H9 (cell line): ENCODE results near the gene GRIA1. TPM values are rescaled to one million over a fixed set of nuclear protein-coding genes. Genes with fewer than 3 reads are reported as not detected.

Experiments used
- DNase-seq: peaks from one replicate; pipeline ENCODE4 v3.0.0-alpha.2; 2017
- H2AFZ ChIP-seq: one replicate; pipeline ENCODE4 v1.6.1; 2013; ENCODE audit warnings: mild to moderate bottlenecking, low read length, control low read depth, moderate library complexity
- H2AK5ac ChIP-seq: 2 replicates; pipeline ENCODE4 v1.6.1; 2013; ENCODE audit warnings: low read length, control low read depth, mixed read lengths; ENCODE audit not compliant: insufficient read length
- H2BK120ac ChIP-seq: one replicate; pipeline ENCODE4 v1.6.1; 2013; ENCODE audit warnings: low read depth, mild to moderate bottlenecking, low read length, control low read depth, inconsistent platforms; ENCODE audit not compliant: poor library complexity, severe bottlenecking
- H2BK12ac ChIP-seq: 2 replicates; pipeline ENCODE4 v1.6.1; 2013; ENCODE audit warnings: low read length, control low read depth, mixed read lengths, low read depth; ENCODE audit not compliant: insufficient read length
- H2BK15ac ChIP-seq: 2 replicates; pipeline ENCODE4 v1.6.1; 2013; ENCODE audit warnings: low read depth, low read length, control low read depth
- H2BK20ac ChIP-seq: one replicate; pipeline ENCODE4 v1.6.1; 2013; ENCODE audit warnings: low read depth, mild to moderate bottlenecking, low read length, control low read depth, inconsistent platforms; ENCODE audit not compliant: poor library complexity, severe bottlenecking
- H2BK5ac ChIP-seq: 2 replicates; pipeline ENCODE4 v1.6.1; 2013; ENCODE audit warnings: low read length, control low read depth, mixed read lengths; ENCODE audit not compliant: insufficient read length
- H3K14ac ChIP-seq: 2 replicates; pipeline ENCODE4 v1.6.1; 2013; ENCODE audit warnings: low read length, control low read depth; ENCODE audit not compliant: insufficient read depth
- H3K18ac ChIP-seq: 2 replicates; pipeline ENCODE4 v1.6.1; 2013; ENCODE audit warnings: low read depth, mild to moderate bottlenecking, mixed read lengths, low read length, control low read depth; ENCODE audit not compliant: insufficient read length
- H3K23ac ChIP-seq: 2 replicates; pipeline ENCODE4 v1.6.1; 2013; ENCODE audit warnings: low read length, control low read depth, mixed read lengths, low read depth; ENCODE audit not compliant: insufficient read length
- H3K23me2 ChIP-seq: 2 replicates; pipeline ENCODE4 v1.6.1; 2013; ENCODE audit warnings: low read depth, mild to moderate bottlenecking, mixed read lengths, low read length, control low read depth; ENCODE audit not compliant: insufficient read length, poor library complexity, severe bottlenecking
- H3K27ac ChIP-seq: 2 replicates; pipeline ENCODE4 v1.5.1; 2013; ENCODE audit warnings: low read length, control low read depth, mixed read lengths, low read depth; ENCODE audit not compliant: insufficient read length
- H3K27me3 ChIP-seq: 2 replicates; pipeline ENCODE4 v1.6.1; 2013; ENCODE audit warnings: low read length, control low read depth, inconsistent platforms; ENCODE audit not compliant: insufficient read depth
- H3K4ac ChIP-seq: 2 replicates; pipeline ENCODE4 v1.6.1; 2013; ENCODE audit warnings: low read depth, mild to moderate bottlenecking, control low read depth, inconsistent platforms, low read length, moderate library complexity
- H3K4me1 ChIP-seq: 2 replicates; pipeline ENCODE4 v1.6.1; 2013; ENCODE audit warnings: low read length, control low read depth, inconsistent platforms; ENCODE audit not compliant: insufficient read depth
- H3K4me2 ChIP-seq: 2 replicates; pipeline ENCODE4 v1.6.1; 2013; ENCODE audit warnings: low read length, control low read depth, mixed read lengths; ENCODE audit not compliant: insufficient read length, insufficient read depth
- H3K56ac ChIP-seq: 2 replicates; pipeline ENCODE4 v1.6.1; 2013; ENCODE audit warnings: low read depth, mild to moderate bottlenecking, mixed read lengths, low read length, control low read depth; ENCODE audit not compliant: insufficient read length
- H3K79me1 ChIP-seq: 2 replicates; pipeline ENCODE4 v1.6.1; 2013; ENCODE audit warnings: low read depth, mild to moderate bottlenecking, moderate library complexity, low read length, control low read depth, inconsistent platforms; ENCODE audit not compliant: insufficient read depth, poor library complexity, severe bottlenecking
- H3K79me2 ChIP-seq: 2 replicates; pipeline ENCODE4 v1.6.1; 2013; ENCODE audit warnings: low read length, control low read depth, inconsistent platforms; ENCODE audit not compliant: insufficient read depth
- H3K9ac ChIP-seq: 2 replicates; pipeline ENCODE4 v1.6.1; 2013; ENCODE audit warnings: low read length, control low read depth, mixed read lengths; ENCODE audit not compliant: insufficient read length; ENCODE audit errors: extremely low read depth
- H3K9me3 ChIP-seq: one replicate; pipeline ENCODE4 v1.6.1; 2013; ENCODE audit warnings: low read depth, low read length, inconsistent platforms; ENCODE audit not compliant: control insufficient read depth
- H3T11ph ChIP-seq: one replicate; pipeline ENCODE4 v1.6.1; 2013; ENCODE audit warnings: mild to moderate bottlenecking, low read length, control low read depth, inconsistent platforms
- H4K20me1 ChIP-seq: one replicate; pipeline ENCODE4 v1.6.1; 2013; ENCODE audit not compliant: control insufficient read depth, insufficient read length, insufficient read depth
- H4K5ac ChIP-seq: 2 replicates; pipeline ENCODE4 v1.6.1; 2013; ENCODE audit warnings: low read depth, mild to moderate bottlenecking, mixed read lengths, low read length, control low read depth; ENCODE audit not compliant: insufficient read length
- H4K8ac ChIP-seq: replicated peaks from 2 replicates; pipeline ENCODE4 v1.6.1; 2013; ENCODE audit warnings: low read length, control low read depth, mixed read lengths, low read depth; ENCODE audit not compliant: insufficient read length
- H4K91ac ChIP-seq: 2 replicates; pipeline ENCODE4 v1.6.1; 2013; ENCODE audit warnings: low read depth, mild to moderate bottlenecking, moderate library complexity, mixed read lengths, low read length, control low read depth; ENCODE audit not compliant: insufficient read length
- H3K27ac Mint-ChIP-seq, 3 experiments: 2 replicates in 2 of 3; 3 replicates in 1 of 3; pipeline ENCODE4 v1.8.0; 2020 to 2021; ENCODE audit warnings: mixed read lengths in 3 of 3, mild to moderate bottlenecking in 1 of 3, moderate library complexity in 1 of 3
- H3K27me3 Mint-ChIP-seq: 2 replicates; pipeline ENCODE4 v1.8.0; 2021; ENCODE audit warnings: low read depth, mild to moderate bottlenecking, moderate library complexity, mixed read lengths
- H3K36me3 Mint-ChIP-seq, 3 experiments: 2 replicates in 2 of 3; 3 replicates in 1 of 3; pipeline ENCODE4 v1.8.0; 2020 to 2021; ENCODE audit warnings: low read depth in 3 of 3, mixed read lengths in 3 of 3; ENCODE audit not compliant: insufficient read depth in 1 of 3
- H3K4me1 Mint-ChIP-seq, 2 experiments: 2 replicates each; pipeline ENCODE4 v1.8.0; 2020; ENCODE audit warnings: mixed read lengths in 2 of 2
- H3K4me3 Mint-ChIP-seq, 2 experiments: 2 replicates in 1 of 2; 3 replicates in 1 of 2; pipeline ENCODE4 v1.8.0; 2020 to 2021; ENCODE audit warnings: mild to moderate bottlenecking in 2 of 2, mixed read lengths in 2 of 2, moderate library complexity in 1 of 2
- H3K9me3 Mint-ChIP-seq, 2 experiments: 2 replicates in 1 of 2; 3 replicates in 1 of 2; pipeline ENCODE4 v1.8.0; 2020; ENCODE audit warnings: mild to moderate bottlenecking in 2 of 2, mixed read lengths in 2 of 2, moderate library complexity in 1 of 2
- CTCF ChIP-seq: fragments of 200-600 bp; sonication (generic); conservative IDR thresholded peaks from 3 replicates; pipeline ENCODE4 v1.8.0; 2021; ENCODE audit warnings: antibody characterized with exemption, mild to moderate bottlenecking
- WGBS: extraction: QIAGEN DNeasy Blood & Tissue Kit; methylation state at CpG from one replicate; pipeline ENCODE4 v1.1.7; 2013; ENCODE audit warnings: missing lambda C conversion rate, low lambda C conversion rate, mixed read lengths; ENCODE audit not compliant: insufficient read length; ENCODE audit errors: extremely low coverage; 5-methylcytosine and 5-hydroxymethylcytosine counted together
- total RNA-seq: library from RNA; stranded (reverse); gene quantifications from 2 replicates; pipeline ENCODE4 v1.2.1, GENCODE V29; 2021

The GRIA1 gene
- total RNA-seq, 1 experiment from 2014 or later = 0.52 TPM

GRCh38 chr5:153516504-153517240, 26.2 kb downstream of the GRIA1 start:
- H3K23ac ChIP-seq = no peak overlapping the region
- no peak overlapping the region for H2AFZ ChIP-seq
- H2BK5ac ChIP-seq = no peak overlapping the region
- H3K9me3 ChIP-seq = no peaks in the 10 kb centered on the region
- no peaks in the 10 kb centered on the region for H3K79me2 ChIP-seq
- no peak overlapping the region for H4K5ac ChIP-seq
- no peak overlapping the region for H2BK12ac ChIP-seq
- H3K4me1 ChIP-seq = peaks cover 11% of the 10 kb centered on the region; the same call in 1 of the 2 replicates
- H3K9ac ChIP-seq = no peak overlapping the region
- H3K14ac ChIP-seq = 0 out of 2 replicates have a peak overlapping the region, but pooled peaks have one; percentile 17
- no peaks in the 10 kb centered on the region for H3K23me2 ChIP-seq
- Mint-ChIP-seq H3K4me3 (peak overlapping the region in 1 of 2 experiments; percentile 36; a peak in 2 of 5 replicates), H3K9me3 (peaks cover 0 to 13% of the 10 kb centered on the region in 2 experiments), H3K4me1 (peaks cover 41 to 47% of the 10 kb centered on the region in 2 experiments), H3K36me3 (peaks cover 0 to 17% (median 0%) of the 10 kb centered on the region in 3 experiments; a peak in 3 of 7 replicates), H3K27ac (peak overlapping the region; percentile 50 to 98 (median 88)), H3K27me3 (no peaks in the 10 kb centered on the region)
- no peak overlapping the region for H3K27ac ChIP-seq
- peak; percentile 55 for DNase-seq
- no peak overlapping the region for H4K8ac ChIP-seq
- H4K91ac ChIP-seq = no peak overlapping the region
- H3K18ac ChIP-seq = peak overlapping the region; percentile 39
- no peaks in the 10 kb centered on the region for H3K79me1 ChIP-seq
- no peak overlapping the region for H2BK120ac ChIP-seq
- no peak overlapping the region for H2BK15ac ChIP-seq
- TF ChIP-seq CTCF = no peak
- H3T11ph ChIP-seq = no peak overlapping the region
- H3K27me3 ChIP-seq = no peaks in the 10 kb centered on the region
- no peaks in the 10 kb centered on the region for H4K20me1 ChIP-seq
- no peak overlapping the region for H2AK5ac ChIP-seq
- H3K4me2 ChIP-seq = no peak overlapping the region
- WGBS = no CpG with 5 or more reads among the region's 12 CpGs
- no peak overlapping the region for H3K4ac ChIP-seq
- H2BK20ac ChIP-seq = peak overlapping the region; percentile 1
- no peak overlapping the region for H3K56ac ChIP-seq
